LoVo (cell line): Measurements from ENCODE around the gene SEC14L2.

ENCODE experiments used
- DNase-seq: peaks from one replicate; pipeline ENCODE4 v3.0.0-alpha.2; 2016; ENCODE audit warnings: low spot score

The SEC14L2 gene

DNA sequence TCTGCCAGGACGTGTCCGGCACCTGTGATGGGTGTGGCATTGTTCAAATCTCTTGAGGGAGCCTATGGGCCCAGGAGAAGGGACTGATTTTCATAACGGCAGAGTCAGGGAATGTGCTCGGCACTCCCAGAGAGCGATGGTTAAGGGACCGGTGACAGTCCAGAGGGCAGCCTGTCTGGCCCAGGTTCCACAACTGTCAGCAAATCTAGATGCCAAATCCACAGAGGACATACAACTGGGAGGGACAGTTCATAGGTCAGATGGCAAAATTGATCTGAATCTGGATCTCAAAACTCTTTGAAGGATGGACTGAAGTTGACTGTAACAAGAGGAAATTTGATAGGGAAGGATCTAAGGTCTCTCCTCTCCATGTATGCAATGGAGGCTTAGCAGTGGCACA, 7.5 kb downstream of the SEC14L2 start:
- no peak for DNase-seq

DNA sequence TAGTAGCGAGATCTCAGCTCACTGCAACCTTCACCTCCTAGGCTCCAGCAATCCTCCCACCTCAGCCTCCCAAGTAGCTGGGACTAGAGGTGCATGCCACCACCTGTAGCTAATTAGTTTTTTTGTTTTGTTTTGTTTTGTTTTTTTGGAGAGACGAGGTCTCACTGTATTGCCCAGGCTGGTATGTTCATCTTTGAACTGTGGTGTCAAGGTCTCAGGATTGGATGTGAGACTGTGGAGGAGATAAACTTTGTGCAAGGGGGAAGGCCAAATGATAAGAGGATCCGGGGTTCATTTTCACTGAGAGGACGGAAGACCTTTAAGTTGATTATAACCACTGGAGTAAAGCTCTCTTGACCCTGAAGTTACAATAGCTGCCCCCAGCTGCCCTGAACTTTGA, 8.9 kb downstream of the SEC14L2 start:
- DNase-seq: no peak

DNA sequence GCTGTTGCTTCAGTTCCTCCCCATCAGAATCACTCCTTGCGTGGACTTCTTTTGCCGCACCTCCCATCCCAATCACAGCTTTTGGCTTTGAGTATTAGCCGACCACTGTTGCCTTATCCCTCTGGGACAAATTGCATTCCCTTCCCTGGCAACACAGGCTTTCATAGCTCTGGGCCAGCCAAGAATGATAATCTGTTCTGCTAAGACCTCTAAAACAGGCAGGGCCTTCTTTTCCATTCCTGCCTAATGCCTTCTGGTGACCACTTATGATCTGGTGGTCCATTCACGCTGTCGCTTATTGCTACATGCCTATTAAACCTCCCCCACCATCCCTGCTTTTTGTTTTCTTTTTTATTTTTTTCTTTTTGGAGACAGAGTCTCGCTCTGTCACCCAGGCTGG, 9.6 kb downstream of the SEC14L2 start:
- DNase-seq: no peak

DNA sequence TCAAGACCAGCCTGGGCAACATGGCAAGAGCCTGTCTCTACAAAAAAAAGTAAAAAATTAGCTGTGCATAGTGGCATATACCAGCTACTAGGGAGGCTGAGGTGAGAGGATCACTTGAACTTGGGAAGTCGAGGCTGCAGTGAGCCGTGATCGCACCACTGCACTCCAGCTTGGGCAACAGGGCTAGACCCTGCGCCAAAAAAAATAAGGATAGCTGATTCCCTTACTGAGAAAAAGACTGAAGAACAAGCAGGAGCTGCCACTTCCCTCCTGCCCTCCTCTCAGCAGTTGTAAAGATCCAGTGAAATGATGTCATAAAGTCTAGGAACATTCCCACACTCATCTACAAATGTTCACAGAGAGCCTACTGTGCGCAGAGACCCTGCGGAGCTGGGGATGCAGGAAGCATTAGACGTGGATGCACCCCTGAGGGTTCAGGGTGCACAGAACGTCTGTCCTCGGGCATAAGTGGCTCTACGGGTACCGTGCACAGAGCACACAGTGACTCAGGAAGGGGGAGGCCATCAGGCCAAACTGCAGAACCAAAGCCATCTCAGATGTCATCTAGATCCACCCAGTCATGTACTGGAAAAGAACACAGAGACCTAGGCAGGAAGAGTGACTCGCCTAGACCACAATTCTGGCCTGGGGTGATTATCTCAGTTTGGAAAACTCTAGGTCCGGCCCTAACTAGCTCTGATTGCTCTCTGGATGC, 11.7 kb downstream of the SEC14L2 start:
- no peak for DNase-seq

DNA sequence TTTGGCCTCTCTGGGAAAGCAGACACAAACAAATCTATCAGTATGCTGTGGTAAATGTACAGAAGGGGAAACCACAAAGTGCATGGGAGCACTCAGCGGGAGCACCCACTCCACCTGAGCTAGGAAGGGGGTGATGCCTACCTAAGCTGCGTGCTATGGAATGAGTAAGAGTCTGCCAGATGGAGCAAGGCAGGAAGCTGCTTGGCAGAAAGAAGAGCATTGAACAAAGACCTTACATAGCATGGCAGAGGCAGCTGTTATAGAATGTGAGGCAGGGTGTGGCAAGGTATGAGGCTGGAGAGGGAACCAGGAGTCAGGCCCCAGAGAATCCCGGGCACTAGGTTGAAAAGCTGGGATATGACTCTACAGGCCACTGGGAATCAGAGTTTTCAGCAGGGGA, 15.0 kb downstream of the SEC14L2 start:
- no peak for DNase-seq

DNA sequence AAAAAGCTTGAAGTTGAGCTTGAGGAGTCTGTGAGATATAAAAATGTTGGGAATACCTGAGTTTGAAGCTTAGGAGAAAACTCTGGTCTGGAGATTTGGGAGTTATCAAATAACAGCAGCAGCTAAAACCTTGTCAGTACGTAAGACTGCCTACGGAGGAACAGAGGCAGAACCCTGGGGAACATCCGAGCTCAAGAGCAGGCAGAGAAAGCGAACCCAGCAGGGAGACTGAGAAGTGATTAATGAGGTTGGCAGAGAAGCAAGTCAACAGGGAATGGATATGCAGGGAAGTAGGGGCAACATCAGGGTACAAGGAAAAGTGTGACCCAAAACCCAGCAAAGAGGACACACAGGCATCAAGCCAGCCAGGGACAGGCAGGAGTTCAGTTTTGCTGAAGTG, 16.2 kb downstream of the SEC14L2 start:
- no peak for DNase-seq

DNA sequence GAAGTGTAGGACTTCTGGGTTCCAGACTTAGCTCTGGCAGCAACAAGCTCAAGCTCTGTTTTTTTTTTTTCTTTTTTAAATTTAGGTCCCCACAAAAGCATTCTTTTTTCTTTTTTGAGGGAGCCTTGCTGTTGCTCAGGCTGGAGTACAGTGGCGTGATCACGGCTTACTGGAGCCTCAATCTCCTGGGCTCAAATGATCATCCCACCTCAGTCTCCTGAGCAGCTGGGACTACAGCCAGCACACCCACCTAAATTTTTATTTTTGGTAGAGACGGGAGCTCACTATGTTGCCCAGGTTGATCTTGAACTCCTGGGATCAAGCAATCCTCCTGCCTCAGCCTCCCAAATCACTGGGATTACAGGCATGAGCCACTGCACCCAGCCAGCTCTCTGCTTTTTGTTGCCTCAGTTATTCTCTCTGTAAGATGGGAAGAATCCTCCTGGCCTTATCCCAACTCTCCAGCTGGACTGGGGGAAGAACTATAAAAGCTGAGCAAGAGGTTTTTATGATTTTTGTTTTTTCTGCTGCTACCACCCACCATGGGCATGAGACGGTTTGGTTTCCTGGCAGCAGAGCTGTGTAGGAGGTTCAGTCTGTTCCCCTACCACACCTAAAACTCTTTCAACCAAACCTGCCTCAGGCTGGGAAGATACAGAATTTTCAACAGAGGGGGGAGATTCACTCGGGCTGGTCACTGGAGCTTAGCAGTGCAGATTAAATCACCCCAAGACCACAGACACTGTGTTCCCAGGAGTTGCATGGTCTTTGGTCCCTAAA, 17.1 kb downstream of the SEC14L2 start:
- no peak for DNase-seq

DNA sequence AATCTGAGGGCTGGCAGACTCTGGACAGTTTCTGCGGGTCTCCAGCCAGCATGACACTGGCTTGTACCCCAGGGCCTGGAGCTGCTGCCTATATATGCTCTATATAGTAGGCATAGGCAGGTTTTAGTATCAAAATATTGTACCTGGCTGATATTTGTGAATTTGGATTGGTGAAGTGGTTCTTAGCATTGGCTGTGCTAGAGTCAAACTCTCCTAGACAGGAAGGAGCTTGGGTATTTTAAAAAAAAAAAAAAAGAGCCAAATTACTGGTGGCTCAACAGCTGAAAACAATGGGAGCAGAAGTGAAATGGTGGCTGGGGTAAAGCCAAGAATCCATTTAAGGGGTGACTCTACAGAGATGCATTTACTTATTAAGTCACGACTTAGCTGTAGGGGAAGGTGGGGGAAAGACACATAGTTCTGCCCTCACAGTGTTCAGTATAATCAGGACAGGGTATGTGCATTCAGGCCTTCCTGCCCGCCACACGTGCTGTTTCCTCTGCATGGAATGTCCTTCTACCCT, 17.8 kb downstream of the SEC14L2 start:
- DNase-seq: no peak

DNA sequence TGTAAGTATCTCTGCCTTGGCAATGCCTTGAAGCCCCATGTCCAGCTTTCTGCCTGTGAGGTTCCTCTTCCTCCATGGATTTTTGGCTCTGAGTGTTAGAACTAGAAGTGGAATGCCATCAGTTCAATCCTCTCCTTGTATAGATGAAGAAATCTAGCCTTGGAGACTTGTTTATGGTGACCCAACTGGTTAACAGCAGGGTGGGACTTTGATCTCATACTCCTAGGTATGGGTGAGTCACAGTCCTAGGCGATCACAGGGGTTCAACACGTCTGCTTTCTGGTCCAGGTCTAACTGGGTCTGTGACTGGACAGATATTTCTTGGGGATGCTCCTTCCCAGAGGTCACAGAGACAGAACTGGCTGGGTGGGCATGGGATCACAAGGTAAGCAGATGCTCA, 19.6 kb downstream of the SEC14L2 start:
- no peak for DNase-seq

DNA sequence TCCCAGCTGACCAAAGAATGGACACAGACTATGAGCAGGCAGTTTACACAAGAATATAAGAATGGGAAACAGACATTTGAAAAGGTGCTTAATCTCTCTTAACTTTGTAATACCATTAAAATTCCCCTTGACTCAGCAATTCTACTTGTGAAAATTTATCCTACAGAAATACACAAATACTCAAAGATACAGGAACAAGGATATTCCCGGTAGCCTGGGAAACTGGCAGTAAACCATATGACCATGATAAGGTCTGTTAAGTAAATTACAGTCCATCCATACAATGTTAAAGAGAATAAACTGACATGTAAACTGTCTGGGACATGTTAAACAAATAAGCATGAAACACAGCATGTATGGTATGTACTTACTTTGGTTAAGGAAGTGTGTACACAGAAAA, 20.0 kb downstream of the SEC14L2 start:
- DNase-seq: no peak

DNA sequence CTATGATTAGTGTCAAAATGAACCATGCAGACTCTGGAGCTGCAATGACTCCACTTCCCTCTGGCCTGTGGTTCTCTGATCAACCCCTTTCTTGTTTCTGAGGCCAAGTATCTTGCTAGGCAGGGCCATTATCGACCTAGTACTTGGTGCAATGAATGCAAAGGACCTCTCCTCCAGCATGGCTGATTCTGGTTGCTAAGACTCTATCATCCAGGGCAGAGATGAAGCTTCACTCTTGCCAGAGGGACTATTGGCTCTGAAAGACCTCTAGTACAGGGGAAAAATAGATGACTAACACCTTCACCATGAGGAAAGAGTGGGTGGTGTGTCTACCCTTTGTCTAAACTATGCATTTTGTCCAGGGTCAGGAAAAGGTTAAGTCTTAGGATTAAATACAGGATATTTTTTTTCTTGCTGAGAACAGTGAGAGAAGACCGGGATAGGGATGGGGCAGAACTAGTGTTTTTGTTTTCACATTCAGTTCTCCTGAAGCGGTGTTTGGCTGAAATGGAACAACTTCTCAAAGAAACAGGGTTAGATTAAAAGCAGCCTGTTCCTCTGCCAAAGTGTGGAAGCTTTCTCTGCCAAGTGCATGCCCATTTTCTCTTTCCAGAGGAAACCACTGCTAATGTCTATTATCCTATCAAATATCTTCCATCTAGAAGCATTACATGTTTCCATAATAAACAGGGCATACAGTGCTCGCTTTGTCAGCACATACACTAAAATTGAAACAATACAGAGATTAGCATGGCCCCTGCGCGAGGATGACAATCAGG, 23.7 kb downstream of the SEC14L2 start:
- DNase-seq: peak; percentile 9

DNA sequence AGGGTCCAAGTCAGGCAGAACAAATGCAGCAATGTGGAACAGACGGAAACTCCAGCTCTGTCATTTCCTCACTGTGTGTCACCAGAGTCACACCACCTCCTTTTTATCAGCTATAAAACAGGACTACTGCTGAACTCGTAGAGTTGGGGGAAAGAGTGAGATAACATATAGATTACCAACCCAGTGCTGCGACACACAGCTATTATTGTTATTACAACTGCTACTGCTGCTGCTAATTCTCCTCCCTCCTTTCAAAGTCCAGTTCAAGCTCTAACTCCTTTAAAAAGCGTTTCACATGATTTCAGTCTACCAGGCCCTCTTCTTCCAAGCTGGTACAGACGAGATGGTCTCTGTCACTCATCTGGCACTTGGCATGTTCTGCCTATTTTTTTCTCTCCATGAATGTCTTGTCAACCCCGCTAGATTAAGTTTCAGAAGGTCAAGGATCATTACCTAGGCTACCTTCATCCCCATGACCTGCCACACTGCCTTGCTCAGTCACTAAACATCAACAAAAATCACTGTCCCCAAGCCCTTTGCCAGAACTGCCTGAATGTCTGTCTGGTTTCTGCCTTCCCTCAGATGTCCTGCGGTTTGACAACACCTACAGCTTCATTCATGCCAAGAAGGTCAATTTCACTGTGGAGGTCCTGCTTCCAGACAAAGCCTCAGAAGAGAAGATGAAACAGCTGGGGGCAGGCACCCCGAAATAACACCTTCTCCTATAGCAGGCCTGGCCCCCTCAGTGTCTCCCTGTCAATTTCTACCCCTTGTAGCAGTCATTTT, 25.1 kb downstream of the SEC14L2 start:
- no peak for DNase-seq

DNA sequence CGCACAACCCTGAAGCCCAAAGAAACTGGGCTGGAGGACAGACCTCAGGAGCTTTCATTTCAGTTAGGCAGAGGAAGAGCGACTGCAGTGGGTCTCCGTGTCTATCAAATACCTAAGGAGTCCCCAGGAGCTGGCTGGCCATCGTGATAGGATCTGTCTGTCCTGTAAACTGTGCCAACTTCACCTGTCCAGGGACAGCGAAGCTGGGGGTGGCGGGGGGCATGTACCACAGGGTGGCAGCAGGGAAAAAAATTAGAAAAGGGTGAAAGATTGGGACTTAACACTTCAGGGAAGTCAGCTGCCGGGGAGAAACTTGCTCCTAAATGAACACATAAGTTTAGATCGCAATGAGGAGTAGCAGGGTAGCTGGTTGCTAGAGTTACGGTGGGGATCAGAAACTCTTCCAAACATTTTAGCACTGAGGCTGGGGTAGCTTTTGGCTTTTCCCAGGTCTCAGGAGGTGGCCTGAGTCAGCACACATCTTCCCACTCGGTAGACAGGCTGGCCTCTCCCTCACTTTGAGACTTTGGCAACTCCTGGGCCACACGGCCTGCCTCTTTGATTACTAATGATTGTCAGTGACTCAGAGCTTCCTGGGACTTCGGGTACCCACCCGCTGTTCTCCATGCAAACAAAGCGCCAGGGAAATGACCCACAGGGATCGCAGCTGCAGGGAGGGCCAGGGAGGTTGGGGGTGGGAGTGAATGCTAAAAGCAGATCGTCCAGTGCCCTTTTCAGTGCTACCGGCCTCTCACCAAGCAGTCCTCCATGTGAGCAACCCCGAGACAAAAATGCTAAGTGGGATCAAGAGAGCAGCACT, 25.9 kb downstream of the SEC14L2 start:
- peak; percentile 91 for DNase-seq

DNA sequence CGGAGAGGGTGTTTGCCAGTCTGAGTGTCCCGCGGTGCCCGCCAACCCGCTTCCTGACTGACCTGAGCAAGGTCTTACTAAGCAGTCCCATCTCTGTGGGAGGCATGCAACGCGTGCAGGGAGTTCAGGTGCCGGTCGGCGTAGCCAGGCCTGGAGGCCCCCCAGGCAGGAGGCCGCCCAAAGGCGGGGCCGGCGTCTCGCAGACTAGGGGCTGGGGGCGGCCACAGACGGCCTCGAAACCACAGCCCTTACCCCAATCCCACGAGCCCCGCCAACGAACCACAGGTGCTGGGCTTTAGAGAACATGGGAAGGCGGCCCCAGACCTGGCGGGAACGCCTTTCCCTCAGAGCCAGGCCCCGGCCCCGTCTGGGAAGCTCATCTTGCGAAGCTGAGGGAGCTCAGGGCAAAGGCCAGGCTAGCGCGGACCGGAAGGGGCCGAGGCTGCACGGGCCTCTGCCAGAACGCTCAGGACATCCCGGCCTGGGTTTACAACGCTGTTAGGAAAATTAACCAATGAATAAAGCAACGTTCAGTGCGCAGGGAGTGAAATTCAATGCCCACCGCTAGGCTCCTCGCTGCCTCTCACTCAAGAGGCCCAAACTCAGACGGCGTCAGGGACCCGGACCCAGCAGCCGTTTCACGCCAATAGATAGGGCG, 26.6 kb downstream of the SEC14L2 start:
- DNase-seq: no peak

DNA sequence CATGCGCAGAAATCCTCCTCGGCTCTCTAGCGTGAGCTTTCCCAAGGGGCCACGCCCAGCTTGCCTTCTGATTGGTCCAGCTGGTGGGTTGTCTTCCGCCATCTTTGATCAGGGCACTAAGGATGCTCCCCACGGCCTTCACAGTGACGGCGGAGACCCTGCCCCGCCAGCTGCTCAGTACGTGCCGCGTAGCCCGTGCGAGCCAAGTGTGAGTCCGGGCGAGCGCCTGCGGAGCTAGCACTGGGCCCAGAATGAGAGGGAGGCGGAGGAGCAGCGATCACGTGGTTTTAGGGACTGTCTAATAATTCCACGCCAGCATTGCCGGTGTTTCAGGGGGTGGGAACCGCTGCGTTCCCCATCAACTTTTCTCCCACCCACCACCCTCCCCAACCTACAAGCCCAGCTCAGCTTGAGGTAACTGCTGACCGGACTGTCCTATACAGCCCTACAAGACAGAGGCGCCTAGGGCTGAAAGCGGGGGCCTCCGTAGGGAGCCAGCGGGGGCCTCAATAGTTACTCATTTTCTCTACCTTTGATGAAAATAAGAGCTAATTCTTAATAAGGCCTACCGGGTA, 27.2 kb downstream of the SEC14L2 start:
- peak; percentile 99 for DNase-seq

DNA sequence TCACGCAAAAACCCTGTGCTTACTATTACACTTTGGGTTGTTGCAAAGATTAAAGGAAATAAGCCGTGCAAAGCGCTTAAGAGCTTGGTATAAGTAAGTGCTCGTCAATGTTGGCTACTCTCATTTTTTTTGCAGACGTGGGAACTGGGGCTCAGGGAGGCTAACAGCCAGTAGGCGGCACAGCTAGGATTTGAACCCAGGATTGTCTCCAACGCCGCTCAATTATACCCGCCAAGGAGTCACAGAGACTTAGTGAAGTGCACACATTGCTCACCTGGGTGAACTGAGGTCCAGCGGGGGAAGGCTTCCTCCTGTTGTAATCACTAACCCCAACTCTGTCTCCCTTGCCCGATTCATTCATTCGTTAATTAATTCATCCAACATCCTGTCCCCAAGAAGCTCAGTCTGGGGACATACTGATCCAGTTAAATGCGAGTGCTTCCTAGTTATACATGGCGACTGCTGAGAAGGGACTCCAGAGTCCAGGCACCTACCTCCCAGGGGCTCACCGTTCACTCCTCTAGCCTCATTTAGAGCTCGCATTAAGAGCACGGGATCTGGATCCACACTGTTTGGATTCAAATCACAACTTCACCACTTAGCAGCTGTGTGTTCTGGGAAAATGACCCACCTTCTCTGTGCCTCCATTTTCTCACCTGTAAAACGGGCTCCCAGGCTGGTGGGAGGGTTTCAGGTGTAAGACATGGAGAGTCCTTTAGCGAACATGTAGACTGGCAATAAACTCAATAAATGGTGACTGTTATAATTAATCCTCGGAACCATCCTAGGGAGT, 27.9 kb downstream of the SEC14L2 start:
- DNase-seq: peak; percentile 41

DNA sequence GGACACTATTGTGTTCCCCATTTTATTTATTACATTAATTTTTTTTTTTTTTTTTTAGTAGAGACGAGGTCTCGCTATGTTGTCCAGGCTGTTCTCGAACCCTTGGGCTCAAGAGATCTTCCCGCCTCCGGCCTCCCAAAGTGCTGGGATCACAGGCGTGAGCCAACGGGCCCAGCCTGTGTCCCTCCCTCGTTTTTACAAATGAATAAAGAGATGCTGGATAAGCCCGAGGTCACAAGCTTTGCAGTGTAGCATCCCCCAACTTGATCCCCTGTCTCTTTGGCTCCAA, 28.5 kb downstream of the SEC14L2 start:
- no peak for DNase-seq

DNA sequence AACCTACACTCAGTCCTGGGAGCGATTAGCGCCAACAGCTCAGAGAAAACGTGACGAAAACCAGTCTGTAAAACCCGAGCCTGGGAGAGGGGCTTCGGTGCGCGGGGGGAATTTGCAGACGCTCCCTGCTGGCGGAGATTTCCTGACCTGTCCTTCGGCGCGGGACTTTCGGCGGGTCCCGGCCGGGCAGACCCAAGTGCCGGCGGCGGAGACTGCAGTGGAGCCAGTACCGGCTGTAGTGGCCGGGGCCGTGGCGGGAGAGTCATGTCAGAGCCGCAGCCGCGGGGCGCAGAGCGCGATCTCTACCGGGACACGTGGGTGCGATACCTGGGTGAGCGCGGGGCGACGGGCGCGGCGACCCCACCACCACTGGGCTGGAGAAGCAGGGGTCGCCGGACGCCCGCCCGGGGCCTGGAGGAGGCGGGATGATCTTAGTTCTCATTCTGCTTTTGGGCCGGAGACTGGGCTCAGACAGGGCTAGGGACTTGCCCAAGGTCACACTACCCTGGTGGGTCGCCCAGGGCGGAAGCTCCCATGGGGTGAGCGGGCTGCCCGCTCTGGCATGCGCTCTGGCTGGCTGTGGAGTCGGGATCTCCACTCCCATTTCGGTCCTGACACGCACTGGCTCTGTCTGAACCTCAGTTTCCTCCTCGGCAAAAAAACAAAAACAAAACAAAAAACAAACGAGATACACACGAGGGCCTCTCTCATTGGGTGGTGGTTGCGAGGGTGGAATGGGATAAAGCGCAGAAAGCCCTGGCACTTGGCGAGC, 29.0 kb downstream of the SEC14L2 start, which contains the start of gene MTFP1:
Gene MTFP1, plus strand, starts transcription at position 153 of the 772 bp plus-strand sequence. Its CDS starts 112 bp downstream, at position 265.
- DNase-seq: peak; percentile 74
